ENCODE results near the gene PRR33. TPM values are rescaled to one million over a fixed set of nuclear protein-coding genes. Genes with fewer than 3 reads are reported as not detected.

PRR33 gene
- total RNA-seq, 1 experiment from 2014 or later, result not detected

- H3K36me3 ChIP-seq (ENCODE audit: control insufficient read depth, insufficient read depth, low read length), result no peaks in the 10 kb centered on the region
- ChIA-PET POLR2A (no interaction called here), CTCF (no interaction called here)
- H3K4me1 ChIP-seq (ENCODE audit: control insufficient read depth, insufficient read depth, low read length), result peaks cover 26% of the 10 kb centered on the region
- H3K9me3 ChIP-seq (ENCODE audit: control insufficient read depth, insufficient read depth, low read depth, low read length), result no peaks in the 10 kb centered on the region
- no peak for ATAC-seq
- in situ Hi-C loops (cut with HindIII; ENCODE audit: low pct_unique_long_range_greater_than_20kb, low sequenced_read_pairs), result no loop called here
- no TSS peak for BruUV-seq (replicated peaks)
- TF ChIP-seq POLR2AphosphoS5 (IDR thresholded peaks at IDR 0.05; ENCODE audit: low read depth, low read length) (no peak), SIN3A (IDR thresholded peaks at IDR 0.05; ENCODE audit: borderline replicate concordance, insufficient read depth, low read depth, low read length) (no peak), CTCF (IDR thresholded peaks at IDR 0.05) (no peak)
- no peak for DNase-seq (ENCODE audit: low read depth, low spot score)
- intact Hi-C loops (cut with micrococcal nuclease; ENCODE audit: unreplicated experiment), result no loop called here
- no peak overlapping the region for H3K27ac ChIP-seq (ENCODE audit: low read length)
- H3K4me3 ChIP-seq (ENCODE audit: low read depth in 2 of 2, low read length in 2 of 2), result no peak overlapping the region
- no peaks in the 10 kb centered on the region for H3K27me3 ChIP-seq (ENCODE audit: control insufficient read depth, insufficient read depth, low read length)
Measured at GRCh38 chr11:1878137-1879031, 13.3 kb downstream of the PRR33 start.

- Histone ChIP-seq H3K9me3 (ENCODE audit: control insufficient read depth, insufficient read depth, low read depth, low read length) (no peaks in the 10 kb centered on the region), H3K27ac (ENCODE audit: low read length) (no peak overlapping the region), H3K27me3 (ENCODE audit: control insufficient read depth, insufficient read depth, low read length) (no peaks in the 10 kb centered on the region), H3K4me3 (ENCODE audit: low read depth in 2 of 2, low read length in 2 of 2) (no peak overlapping the region), H3K4me1 (ENCODE audit: control insufficient read depth, insufficient read depth, low read length) (peaks cover 34% of the 10 kb centered on the region), H3K36me3 (ENCODE audit: control insufficient read depth, insufficient read depth, low read length) (no peaks in the 10 kb centered on the region)
- no TSS peak for BruUV-seq (replicated peaks)
- DNase-seq (ENCODE audit: low read depth, low spot score), result no peak
- intact Hi-C loops (cut with micrococcal nuclease; ENCODE audit: unreplicated experiment) (no loop called here), in situ Hi-C loops (cut with HindIII; ENCODE audit: low pct_unique_long_range_greater_than_20kb, low sequenced_read_pairs) (no loop called here)
- no peak for ATAC-seq
- TF ChIP-seq TCF7L2 (IDR thresholded peaks at IDR 0.05; ENCODE audit: low read depth, low read length) (no peak), SIN3A (IDR thresholded peaks at IDR 0.05; ENCODE audit: borderline replicate concordance, insufficient read depth, low read depth, low read length) (no peak), POLR2AphosphoS5 (IDR thresholded peaks at IDR 0.05; ENCODE audit: low read depth, low read length) (no peak)
- TF ChIP-seq, protein P1, sequence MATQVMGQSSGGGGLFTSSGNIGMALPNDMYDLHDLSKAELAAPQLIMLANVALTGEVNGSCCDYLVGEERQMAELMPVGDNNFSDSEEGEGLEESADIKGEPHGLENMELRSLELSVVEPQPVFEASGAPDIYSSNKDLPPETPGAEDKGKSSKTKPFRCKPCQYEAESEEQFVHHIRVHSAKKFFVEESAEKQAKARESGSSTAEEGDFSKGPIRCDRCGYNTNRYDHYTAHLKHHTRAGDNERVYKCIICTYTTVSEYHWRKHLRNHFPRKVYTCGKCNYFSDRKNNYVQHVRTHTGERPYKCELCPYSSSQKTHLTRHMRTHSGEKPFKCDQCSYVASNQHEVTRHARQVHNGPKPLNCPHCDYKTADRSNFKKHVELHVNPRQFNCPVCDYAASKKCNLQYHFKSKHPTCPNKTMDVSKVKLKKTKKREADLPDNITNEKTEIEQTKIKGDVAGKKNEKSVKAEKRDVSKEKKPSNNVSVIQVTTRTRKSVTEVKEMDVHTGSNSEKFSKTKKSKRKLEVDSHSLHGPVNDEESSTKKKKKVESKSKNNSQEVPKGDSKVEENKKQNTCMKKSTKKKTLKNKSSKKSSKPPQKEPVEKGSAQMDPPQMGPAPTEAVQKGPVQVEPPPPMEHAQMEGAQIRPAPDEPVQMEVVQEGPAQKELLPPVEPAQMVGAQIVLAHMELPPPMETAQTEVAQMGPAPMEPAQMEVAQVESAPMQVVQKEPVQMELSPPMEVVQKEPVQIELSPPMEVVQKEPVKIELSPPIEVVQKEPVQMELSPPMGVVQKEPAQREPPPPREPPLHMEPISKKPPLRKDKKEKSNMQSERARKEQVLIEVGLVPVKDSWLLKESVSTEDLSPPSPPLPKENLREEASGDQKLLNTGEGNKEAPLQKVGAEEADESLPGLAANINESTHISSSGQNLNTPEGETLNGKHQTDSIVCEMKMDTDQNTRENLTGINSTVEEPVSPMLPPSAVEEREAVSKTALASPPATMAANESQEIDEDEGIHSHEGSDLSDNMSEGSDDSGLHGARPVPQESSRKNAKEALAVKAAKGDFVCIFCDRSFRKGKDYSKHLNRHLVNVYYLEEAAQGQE (IDR thresholded peaks at IDR 0.05; ENCODE audit: insufficient read depth in 1 of 2, low read depth in 2 of 2, low read length in 1 of 2), result no peak
- ChIA-PET POLR2A (interaction anchor here (0.6 kb wide), 1 partner anchor 335 kb away, joined by 3 read pairs; no protein-coding TSS in a partner anchor), CTCF (interaction anchor here (0.6 to 2.7 kb wide), 11 partner anchors 24 to 303 kb away, joined by 3 to 13 read pairs (median 4); no protein-coding TSS in a partner anchor)
Measured at GRCh38 chr11:1877211-1878136, 14.2 kb downstream of the PRR33 start.

Data from Panc1 (cell line).